GM19043 (cell line): ENCODE measurements around the gene HPS1.

Experiments
- ATAC-seq: cut with Tn5 transposase; IDR thresholded peaks from one replicate; pipeline ENCODE4 v1.9.1; 2021; ENCODE audit warnings: low read depth; ENCODE audit not compliant: unreplicated experiment

Gene HPS1

GRCh38 chr10:98416606-98417388, 29.9 kb downstream of the HPS1 start:
- ATAC-seq: no peak

GRCh38 chr10:98415731-98416119, 31.0 kb downstream of the HPS1 start:
- no peak for ATAC-seq

DNA sequence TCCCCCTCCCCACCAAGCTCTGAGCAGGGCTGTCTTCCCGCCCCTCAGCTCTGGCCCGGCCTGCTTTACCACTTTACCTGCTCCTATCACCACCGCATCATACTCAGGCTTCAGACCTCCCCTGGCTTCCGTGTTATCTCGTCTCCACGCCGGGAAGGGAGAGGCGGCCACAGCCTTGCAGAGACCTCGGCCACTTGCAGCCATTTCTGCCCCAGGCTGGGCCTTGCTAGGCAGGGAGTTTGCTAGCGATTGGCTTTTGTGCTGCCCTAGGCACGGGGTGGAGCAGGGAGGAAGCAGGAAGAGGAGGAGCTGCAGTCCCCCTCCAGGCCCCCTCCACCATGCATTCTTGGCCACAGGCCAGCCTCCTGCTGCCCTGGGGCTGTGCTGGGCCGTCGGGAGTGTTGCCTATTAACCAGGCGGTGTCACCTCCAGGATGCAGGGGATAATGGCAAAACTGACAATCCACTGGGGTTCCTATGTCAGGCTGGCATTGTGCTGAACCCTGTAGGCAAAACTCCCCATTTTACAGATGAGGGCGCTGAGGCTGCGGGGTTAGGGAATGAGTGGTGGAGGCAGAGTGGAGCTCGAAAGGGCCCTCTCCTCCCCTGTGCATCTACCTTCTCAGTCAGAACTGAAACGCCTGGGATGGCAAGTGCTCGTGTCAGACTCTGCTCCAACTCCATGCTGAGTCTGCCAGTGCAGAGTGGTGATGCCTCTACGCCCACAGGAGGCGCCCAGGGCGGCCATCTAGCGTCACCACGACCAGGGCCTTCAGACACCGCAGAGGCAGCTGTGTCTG, 31.6 kb downstream of the HPS1 start, which contains the start of gene PYROXD2:
Gene PYROXD2, minus strand, starts transcription at position 251 of the 799 bp plus-strand sequence. Its CDS starts 47 bp downstream, at position 204.
- peak; percentile 62 for ATAC-seq

DNA sequence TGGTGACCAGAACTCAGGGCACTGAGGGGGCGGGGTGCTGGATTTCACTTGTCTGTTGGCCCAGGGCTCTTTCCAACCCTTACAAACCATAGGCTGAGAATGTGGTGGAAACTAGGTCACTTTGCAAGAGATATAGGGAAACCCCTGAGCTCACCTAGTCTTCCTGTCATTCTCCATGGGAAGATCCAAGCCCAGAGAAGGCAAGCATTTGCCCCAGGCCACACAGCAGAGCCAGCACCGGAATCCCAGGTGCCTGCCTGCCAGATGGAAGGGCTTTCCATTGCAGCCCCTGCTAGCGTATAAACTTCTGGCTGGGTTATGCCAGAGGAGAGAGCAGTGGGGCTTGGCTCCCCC, 32.2 kb downstream of the HPS1 start:
- no peak for ATAC-seq

- ATAC-seq: no peak
Observed at GRCh38 chr10:98411768-98412167, 35.0 kb downstream of the HPS1 start.

DNA sequence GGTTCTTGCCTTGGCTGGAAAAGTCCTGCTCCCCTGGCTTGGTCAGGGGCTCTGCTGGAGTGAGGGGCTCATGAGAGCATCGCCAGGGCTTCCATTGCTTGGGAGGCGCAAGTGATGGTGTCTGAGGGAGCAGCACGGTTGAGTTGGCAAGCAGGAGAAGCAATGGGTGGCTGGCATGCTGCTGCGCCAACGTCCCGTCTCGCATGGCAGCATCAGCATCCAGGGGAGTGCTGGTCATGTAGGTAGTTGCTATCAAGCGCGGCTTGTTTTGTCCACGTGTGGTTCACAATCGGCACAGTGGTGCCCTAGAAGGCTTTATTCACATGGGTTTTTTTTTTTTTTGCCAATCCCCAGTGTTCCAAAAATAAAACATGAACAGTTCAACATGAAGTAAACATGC, 35.6 kb downstream of the HPS1 start:
- ATAC-seq: no peak

DNA sequence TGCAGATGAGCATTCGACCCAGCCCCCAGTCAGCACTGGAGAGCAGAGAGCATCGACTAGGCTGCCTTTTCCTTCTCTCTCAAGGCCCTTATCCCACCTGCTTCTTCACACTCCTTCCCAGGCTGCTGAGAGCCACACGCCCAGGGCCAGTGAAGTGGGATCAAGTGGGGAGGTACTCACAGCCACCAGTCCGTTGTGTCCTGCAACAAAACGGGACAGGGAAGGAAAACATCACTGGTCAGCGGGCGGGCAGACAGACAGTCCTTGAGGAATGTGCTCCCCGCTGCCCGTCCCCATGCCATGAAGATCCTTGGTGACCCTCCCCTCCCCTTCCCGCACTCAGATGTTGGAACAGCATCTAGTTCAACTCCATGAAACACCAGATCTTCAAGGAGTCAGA, 36.0 kb downstream of the HPS1 start:
- ATAC-seq: no peak

DNA sequence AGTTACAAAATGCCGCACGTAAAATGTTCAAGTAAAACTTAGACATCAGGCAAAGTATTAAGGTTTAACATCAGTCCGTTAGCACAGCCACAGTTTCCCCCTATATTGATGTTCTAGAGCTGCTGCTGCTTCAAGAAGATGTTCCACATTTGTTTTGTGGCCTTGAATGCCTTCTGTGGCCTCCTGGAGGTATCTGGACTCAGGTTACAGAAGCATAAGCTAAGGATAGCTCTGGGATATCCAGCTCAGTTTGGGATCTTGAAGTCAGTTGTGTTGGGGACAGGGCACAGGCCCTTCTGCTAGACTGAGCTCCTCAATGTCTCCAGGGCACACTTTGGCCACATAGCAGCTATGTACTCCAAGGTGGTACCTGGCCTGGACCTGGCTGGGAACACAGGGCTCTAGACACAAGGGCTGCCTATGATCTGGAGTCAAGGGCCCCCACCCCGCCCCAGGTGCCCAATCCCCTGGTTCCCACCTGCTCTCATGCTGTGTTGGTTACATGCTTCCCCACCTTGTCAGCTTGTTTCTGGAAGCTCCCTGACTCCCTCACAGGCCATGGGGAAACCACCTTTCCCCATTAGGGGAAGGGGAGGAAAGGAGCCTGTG, 36.5 kb downstream of the HPS1 start:
- no peak for ATAC-seq

DNA sequence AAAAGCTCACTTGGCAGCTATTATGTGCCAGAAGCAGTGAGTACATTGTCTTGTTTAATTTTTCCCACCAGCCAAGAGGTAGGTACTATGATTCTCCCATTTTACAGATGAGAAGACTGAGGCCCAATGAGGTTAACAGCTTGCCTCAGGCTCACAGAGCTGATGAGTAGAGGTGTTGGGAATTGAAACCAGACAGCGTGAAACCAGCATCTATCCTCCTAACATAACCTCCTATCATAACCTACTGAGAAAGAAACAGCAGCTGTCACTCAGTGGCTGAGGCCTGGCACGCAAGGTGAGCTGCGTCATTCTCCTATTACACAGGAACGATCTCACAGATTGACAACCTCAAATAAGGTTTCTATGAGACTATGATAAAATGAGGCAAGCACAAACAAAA, 37.9 kb downstream of the HPS1 start:
- ATAC-seq: no peak

DNA sequence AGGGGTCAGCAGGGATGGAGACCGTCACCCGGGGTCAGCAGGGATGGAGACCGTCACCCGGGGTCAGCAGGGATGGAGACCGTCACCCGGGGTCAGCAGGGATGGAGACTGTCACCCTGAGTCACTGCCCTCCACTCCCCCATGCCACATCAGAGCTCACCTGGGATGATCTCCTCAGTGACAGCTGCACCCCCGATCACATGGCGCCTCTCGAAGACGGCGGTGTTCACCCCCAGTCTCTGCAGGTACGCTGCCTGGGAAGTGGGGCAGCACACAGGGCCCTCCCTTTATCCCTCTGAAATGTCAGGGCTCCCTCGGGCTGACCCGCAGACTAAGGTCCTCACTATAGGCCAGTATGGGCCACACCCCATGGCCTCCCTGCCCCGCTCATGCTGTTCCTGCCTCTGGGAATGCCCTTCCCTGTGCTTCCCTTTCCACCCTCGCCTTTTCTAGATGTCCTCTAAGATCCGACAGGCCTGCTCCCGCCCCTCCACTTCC, 38.9 kb downstream of the HPS1 start:
- no peak for ATAC-seq

DNA sequence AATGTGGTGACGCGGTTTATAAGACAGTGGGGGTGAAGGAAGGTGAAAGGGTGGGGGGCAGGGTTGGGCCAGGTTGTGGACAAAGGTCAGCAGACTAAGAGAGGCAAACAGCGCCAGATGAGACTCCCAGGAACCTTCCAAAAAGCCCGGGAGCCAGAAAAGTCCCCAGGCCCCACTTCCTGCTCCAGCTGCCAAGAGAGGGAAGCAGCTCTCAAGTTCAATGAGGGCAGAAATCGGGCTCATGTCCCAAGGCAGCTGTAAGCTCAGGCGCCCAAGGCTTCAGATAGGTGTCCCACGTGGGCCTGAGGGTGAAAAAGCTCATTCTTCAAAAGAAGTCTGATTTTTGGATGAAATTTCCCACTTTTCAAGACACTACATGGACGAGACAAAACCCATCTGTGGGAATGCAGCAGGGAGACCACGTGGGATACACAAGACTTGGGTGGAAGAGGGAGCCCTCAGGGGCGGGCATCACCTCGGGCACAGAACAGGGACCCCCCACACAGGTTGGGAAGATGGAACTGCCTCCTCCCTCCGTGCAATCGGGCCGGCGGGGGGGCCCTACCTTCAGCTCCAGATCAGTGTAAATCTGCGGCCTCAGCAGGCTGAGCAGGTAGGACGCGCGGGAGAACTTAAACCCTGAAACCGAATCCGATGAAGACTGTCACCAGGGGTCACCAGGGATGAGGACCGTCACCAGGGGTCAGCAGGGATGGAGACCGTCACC, 39.6 kb downstream of the HPS1 start:
- no peak for ATAC-seq

- no peak for ATAC-seq
Observed at GRCh38 chr10:98405422-98405821, 41.3 kb downstream of the HPS1 start.

GRCh38 chr10:98404571-98405359, 42.0 kb downstream of the HPS1 start:
- ATAC-seq: no peak

- no peak for ATAC-seq
Observed at GRCh38 chr10:98403812-98404504, 42.8 kb downstream of the HPS1 start.

- no peak for ATAC-seq
Observed at GRCh38 chr10:98402931-98403718, 43.6 kb downstream of the HPS1 start.

- no peak for ATAC-seq
Observed at GRCh38 chr10:98402478-98402877, 44.3 kb downstream of the HPS1 start.

GRCh38 chr10:98400482-98400881, 46.3 kb downstream of the HPS1 start:
- ATAC-seq: no peak

DNA sequence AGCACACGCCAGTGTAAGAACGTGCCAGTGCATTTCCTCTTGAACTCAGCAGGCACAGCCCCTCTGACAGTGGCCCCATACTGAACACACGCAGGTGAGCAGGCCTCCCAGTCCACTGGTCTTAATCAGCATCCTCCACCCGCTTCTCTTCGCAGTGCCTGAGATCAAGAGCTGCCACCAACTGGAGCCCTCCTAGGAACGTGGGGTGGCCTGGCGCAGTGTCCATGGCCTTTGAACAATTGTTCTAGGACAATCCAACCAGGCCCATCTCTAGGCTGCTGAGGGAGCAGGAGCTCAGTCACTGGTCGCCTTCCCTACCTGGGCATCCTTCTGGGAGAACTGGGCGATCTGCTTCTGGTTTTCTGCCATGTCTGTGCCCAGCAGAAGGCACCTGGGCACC, 47.0 kb downstream of the HPS1 start:
- no peak for ATAC-seq
